IMR-90 (cell line): ENCODE results near the gene FEV. TPM values are rescaled to one million over a fixed set of nuclear protein-coding genes. Genes with fewer than 3 reads are reported as not detected.

Source experiments
- ATAC-seq: fragments of 200-7000 bp; cut with Tn5 transposase; 2 replicates; pipeline ENCODE4 v1.9.1; 2020; ENCODE audit warnings: low read depth, mild to moderate bottlenecking, moderate library complexity
- BruUV-seq: library from RNA; stranded (reverse); fragments of 400-500 nt; replicated peaks from 2 replicates; lab custom pipeline; 2021; lab: Mats Ljungman, UMichigan
- CTCF ChIA-PET: fragments of 300-600 bp; formaldehyde crosslinking; extraction: SDS; loops from one replicate; lab custom pipeline; 2021; ENCODE audit warnings: antibody characterized with exemption; lab: Yijun Ruan, JAX
- POLR2A ChIA-PET: fragments of 300-600 bp; sonication (Branson Sonifier 250); formaldehyde crosslinking; loops from one replicate; lab custom pipeline; 2022; ENCODE audit warnings: antibody characterized with exemption; ENCODE audit not compliant: unreplicated experiment; lab: Charles Lee
- DNase-seq: peaks from one replicate; pipeline ENCODE4 v3.0.0; 2013
- H2AFZ ChIP-seq: replicated peaks from 2 replicates; pipeline ENCODE3; 2013; ENCODE audit warnings: low read length, mild to moderate bottlenecking; ENCODE audit not compliant: poor library complexity
- H2AK5ac ChIP-seq: 2 replicates; pipeline ENCODE4 v1.6.1; 2013; ENCODE audit warnings: low read depth, low read length, inconsistent platforms
- H2AK9ac ChIP-seq: replicated peaks from 2 replicates; pipeline ENCODE3; 2013; ENCODE audit warnings: mild to moderate bottlenecking, low read depth, low read length, moderate library complexity; ENCODE audit not compliant: poor library complexity
- H2BK120ac ChIP-seq: 2 replicates; pipeline ENCODE4 v1.6.1; 2013; ENCODE audit warnings: low read depth, low read length, inconsistent platforms
- H2BK15ac ChIP-seq: 3 replicates; pipeline ENCODE4 v1.6.1; 2013; ENCODE audit warnings: low read depth, low read length, inconsistent platforms
- H2BK20ac ChIP-seq: 2 replicates; pipeline ENCODE4 v1.6.1; 2013; ENCODE audit warnings: low read depth, mild to moderate bottlenecking, inconsistent platforms, low read length, moderate library complexity
- H2BK5ac ChIP-seq: 2 replicates; pipeline ENCODE4 v1.6.1; 2013; ENCODE audit warnings: mild to moderate bottlenecking, low read depth, low read length, inconsistent platforms; ENCODE audit not compliant: poor library complexity, severe bottlenecking
- H3K14ac ChIP-seq: replicated peaks from 2 replicates; pipeline ENCODE4 v1.6.1; 2013; ENCODE audit warnings: low read depth, low read length, inconsistent platforms
- H3K18ac ChIP-seq: 2 replicates; pipeline ENCODE4 v1.6.1; 2013; ENCODE audit warnings: low read depth, low read length, control low read depth
- H3K23ac ChIP-seq: 2 replicates; pipeline ENCODE4 v1.6.1; 2013; ENCODE audit warnings: low read depth, low read length, inconsistent platforms
- H3K27ac ChIP-seq: 2 replicates; pipeline ENCODE4 v1.5.1; 2013; ENCODE audit warnings: mild to moderate bottlenecking, control low read depth, low read length; ENCODE audit not compliant: insufficient read depth
- H3K27me3 ChIP-seq: 2 replicates; pipeline ENCODE4 v1.6.1; 2013; ENCODE audit warnings: low read length; ENCODE audit not compliant: control insufficient read depth, insufficient read depth
- H3K36me3 ChIP-seq: 2 replicates; pipeline ENCODE4 v1.6.1; 2013; ENCODE audit warnings: low read length, mixed read lengths; ENCODE audit not compliant: control insufficient read depth, insufficient read depth
- H3K4ac ChIP-seq: 2 replicates; pipeline ENCODE4 v1.6.1; 2013; ENCODE audit warnings: low read depth, low read length, inconsistent platforms
- H3K4me1 ChIP-seq: 2 replicates; pipeline ENCODE4 v1.6.1; 2013; ENCODE audit warnings: low read length, mixed read lengths; ENCODE audit not compliant: control insufficient read depth, insufficient read depth
- H3K4me2 ChIP-seq: 2 replicates; pipeline ENCODE4 v1.6.1; 2013; ENCODE audit warnings: low read depth, mild to moderate bottlenecking, control low read depth, low read length, moderate library complexity
- H3K4me3 ChIP-seq: 2 replicates; pipeline ENCODE4 v1.5.1; 2013; ENCODE audit warnings: low read depth, mild to moderate bottlenecking, control low read depth, low read length, moderate library complexity; ENCODE audit not compliant: insufficient read depth
- H3K56ac ChIP-seq: 2 replicates; pipeline ENCODE4 v1.6.1; 2013; ENCODE audit warnings: low read length, inconsistent platforms; ENCODE audit not compliant: insufficient read depth; ENCODE audit errors: extremely low read depth
- H3K79me1 ChIP-seq, 2 experiments: 2 replicates each; pipeline ENCODE4 v1.6.1; 2013; ENCODE audit warnings: low read length in 2 of 2, inconsistent platforms in 1 of 2, low read depth in 1 of 2
- H3K9ac ChIP-seq: 2 replicates; pipeline ENCODE4 v1.6.1; 2013; ENCODE audit warnings: low read depth, low read length, control low read depth
- H3K9me1 ChIP-seq: 2 replicates; pipeline ENCODE4 v1.6.1; 2013; ENCODE audit warnings: low read length, inconsistent platforms; ENCODE audit not compliant: insufficient read depth
- H3K9me3 ChIP-seq: 2 replicates; pipeline ENCODE4 v1.6.1; 2013; ENCODE audit warnings: low read length; ENCODE audit not compliant: control insufficient read depth, insufficient read depth
- H4K20me1 ChIP-seq: 2 replicates; pipeline ENCODE4 v1.6.1; 2013; ENCODE audit warnings: low read length, inconsistent platforms; ENCODE audit not compliant: insufficient read depth
- H4K5ac ChIP-seq: 2 replicates; pipeline ENCODE4 v1.6.1; 2013; ENCODE audit warnings: mild to moderate bottlenecking, low read depth, low read length, control low read depth
- H4K8ac ChIP-seq, 2 experiments: 2 replicates each; pipeline ENCODE4 v1.6.1; 2013; ENCODE audit warnings: low read depth in 2 of 2, low read length in 2 of 2, control low read depth in 1 of 2, inconsistent platforms in 1 of 2
- H4K91ac ChIP-seq: 2 replicates; pipeline ENCODE4 v1.6.1; 2013; ENCODE audit warnings: low read depth, low read length, inconsistent platforms; ENCODE audit not compliant: insufficient read depth
- FOS ChIP-seq: fragments of 150-350 bp; IDR thresholded peaks from 2 replicates; pipeline ENCODE4 v1.6.1; 2016; ENCODE audit warnings: low read depth, low read length
- NFE2L2 ChIP-seq: fragments of 150-350 bp; IDR thresholded peaks from 2 replicates; pipeline ENCODE4 v1.6.1; 2016; ENCODE audit warnings: low read depth, mild to moderate bottlenecking, low read length
- POLR2A ChIP-seq: IDR thresholded peaks from 2 replicates; pipeline ENCODE4 v1.6.1; 2012; ENCODE audit warnings: mild to moderate bottlenecking, low read depth, low read length
- RFX5 ChIP-seq: IDR thresholded peaks from 2 replicates; pipeline ENCODE4 v1.8.0; 2012; ENCODE audit warnings: low read depth, mild to moderate bottlenecking, low read length, moderate library complexity
- SMC3 ChIP-seq: fragments of 150-350 bp; IDR thresholded peaks from 2 replicates; pipeline ENCODE4 v1.6.1; 2016; ENCODE audit warnings: low read depth, mild to moderate bottlenecking, antibody characterized with exemption, low read length, moderate library complexity
- USF2 ChIP-seq: fragments of 150-350 bp; IDR thresholded peaks from 2 replicates; pipeline ENCODE4 v1.6.1; 2017; ENCODE audit warnings: mild to moderate bottlenecking, antibody characterized with exemption, low read length, low read depth
- WGBS, 2 experiments: methylation state at CpG; one replicate each; pipeline versions ENCODE4 v1.1.5 to v1.1.7; 2013; ENCODE audit warnings: missing lambda C conversion rate in 2 of 2; ENCODE audit not compliant: insufficient read length in 1 of 2; ENCODE audit errors: extremely low coverage in 2 of 2; 5-methylcytosine and 5-hydroxymethylcytosine counted together
- dilution Hi-C: fragments of 300-500 bp; cut with HindIII; formaldehyde crosslinking; loops from one replicate; pipeline ENCODE4 v1.14.3; 2018; ENCODE audit warnings: low sequenced_read_pairs; ENCODE audit not compliant: unreplicated experiment
- in situ Hi-C: fragments of 300-500 bp; cut with MboI; formaldehyde crosslinking; loops from 3 replicates; pipeline ENCODE4 v1.14.3; 2019; ENCODE audit warnings: low sequenced_read_pairs, inconsistent platforms, mixed read lengths
- intact Hi-C: fragments of 100-400 bp; cut with micrococcal nuclease; formaldehyde crosslinking; loops from 2 replicates; pipeline ENCODE4 v1.10.0; 2022
- polyA plus RNA-seq, 3 experiments: library from polyadenylated mRNA; depleted of rRNA; stranded (reverse); fragments of >200 nt; gene quantifications; 2 replicates each; pipeline ENCODE4 v1.2.3, GENCODE V29; 2012; ENCODE audit warnings: low replicate concordance in 1 of 3
- total RNA-seq: library from RNA; depleted of rRNA; stranded (reverse); fragments of >200 nt; gene quantifications from 2 replicates; pipeline ENCODE4 v1.2.3, GENCODE V29; 2012
- TF ChIP-seq, protein P1 (sequence below): fragments of 150-350 bp; IDR thresholded peaks from 2 replicates; pipeline ENCODE4 v1.6.1; 2016; ENCODE audit warnings: low read depth, mild to moderate bottlenecking, low read length, moderate library complexity, borderline replicate concordance

Gene FEV
- total and polyA plus RNA-seq, 2 of the 4 experiments (the other 2 are of a cell fraction) = not detected

GRCh38 chr2:218982586-218983262, 2.3 kb downstream of the FEV start:
- Histone ChIP-seq H3K14ac (no peak overlapping the region), H4K91ac (no peak overlapping the region), H2BK120ac (no peak overlapping the region), H3K36me3 (no peaks in the 10 kb centered on the region), H3K4me2 (no peak overlapping the region), H2BK15ac (no peak overlapping the region), H3K79me1 (no peaks in the 10 kb centered on the region), H3K27me3 (peaks cover 75% of the 10 kb centered on the region), H3K4ac (no peak overlapping the region), H4K8ac (no peak overlapping the region), H3K27ac (no peak overlapping the region), H3K4me1 (0 out of 2 replicates have a peak, but pooled peaks cover 2% of the 10 kb centered on the region), H3K23ac (no peak overlapping the region), H2BK20ac (no peak overlapping the region), H3K9me3 (no peaks in the 10 kb centered on the region), H2AK5ac (no peak overlapping the region), H4K20me1 (peaks cover 3% of the 10 kb centered on the region; the same call in 1 of the 2 replicates), H2AFZ (no peak overlapping the region), H3K56ac (no peak overlapping the region), H4K5ac (no peak overlapping the region), H3K4me3 (no peak overlapping the region), H2AK9ac (peak overlapping the region; percentile 29), H3K9me1 (no peaks in the 10 kb centered on the region; the same call in 1 of the 2 replicates), H3K9ac (no peak overlapping the region), H2BK5ac (no peak overlapping the region), H3K18ac (no peak overlapping the region)
- DNase-seq (no peak), ATAC-seq (no peak)
- intact Hi-C loops = no loop called here
- TF ChIP-seq FOS (no peak), USF2 (no peak), RFX5 (no peak), SMC3 (no peak), POLR2A (no peak), NFE2L2 (no peak)
- TF ChIP-seq, protein P1, sequence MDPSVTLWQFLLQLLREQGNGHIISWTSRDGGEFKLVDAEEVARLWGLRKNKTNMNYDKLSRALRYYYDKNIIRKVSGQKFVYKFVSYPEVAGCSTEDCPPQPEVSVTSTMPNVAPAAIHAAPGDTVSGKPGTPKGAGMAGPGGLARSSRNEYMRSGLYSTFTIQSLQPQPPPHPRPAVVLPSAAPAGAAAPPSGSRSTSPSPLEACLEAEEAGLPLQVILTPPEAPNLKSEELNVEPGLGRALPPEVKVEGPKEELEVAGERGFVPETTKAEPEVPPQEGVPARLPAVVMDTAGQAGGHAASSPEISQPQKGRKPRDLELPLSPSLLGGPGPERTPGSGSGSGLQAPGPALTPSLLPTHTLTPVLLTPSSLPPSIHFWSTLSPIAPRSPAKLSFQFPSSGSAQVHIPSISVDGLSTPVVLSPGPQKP = no peak
- ChIA-PET POLR2A (no interaction called here), CTCF (no interaction called here)
- in situ Hi-C loops = no loop called here
- WGBS, 2 experiments = 2% methylated on average over 18 of the region's 28 CpGs; no CpG with 5 or more reads in 1 of the 2 experiments
- dilution Hi-C loops = no loop called here
- BruUV-seq = no TSS peak
